T-helper 9 cell (primary cell): ENCODE measurements around the gene ADCY7.

ENCODE experiments used
- DNase-seq: peaks from one replicate; pipeline ENCODE4 v3.0.0-alpha.2; 2020

Gene ADCY7

GRCh38 chr16:50284131-50284911, 18.0 kb downstream of the ADCY7 start:
- DNase-seq: no peak

- no peak for DNase-seq
Measured at GRCh38 chr16:50285406-50286003, 19.2 kb downstream of the ADCY7 start.

- no peak for DNase-seq
Measured at GRCh38 chr16:50286681-50287080, 20.3 kb downstream of the ADCY7 start.

GRCh38 chr16:50288026-50288425, 21.7 kb downstream of the ADCY7 start:
- no peak for DNase-seq

GRCh38 chr16:50288920-50289319, 22.6 kb downstream of the ADCY7 start:
- DNase-seq: no peak

GRCh38 chr16:50289950-50290764, 23.8 kb downstream of the ADCY7 start:
- no peak for DNase-seq

GRCh38 chr16:50290856-50291255, 24.5 kb downstream of the ADCY7 start:
- no peak for DNase-seq

- no peak for DNase-seq
Measured at GRCh38 chr16:50291719-50292565, 25.6 kb downstream of the ADCY7 start.

- DNase-seq: no peak
Measured at GRCh38 chr16:50292566-50292948, 26.2 kb downstream of the ADCY7 start.

- DNase-seq: no peak
Measured at GRCh38 chr16:50293041-50293783, 26.9 kb downstream of the ADCY7 start.

- DNase-seq: no peak
Measured at GRCh38 chr16:50293994-50294855, 27.9 kb downstream of the ADCY7 start.

GRCh38 chr16:50294955-50295354, 28.6 kb downstream of the ADCY7 start:
- DNase-seq: no peak

GRCh38 chr16:50295541-50296132, 29.3 kb downstream of the ADCY7 start:
- DNase-seq: no peak

GRCh38 chr16:50296807-50297206, 30.5 kb downstream of the ADCY7 start:
- DNase-seq: no peak

GRCh38 chr16:50297301-50298074, 31.1 kb downstream of the ADCY7 start:
- no peak for DNase-seq

- DNase-seq: no peak
Measured at GRCh38 chr16:50298075-50298460, 31.7 kb downstream of the ADCY7 start.

- no peak for DNase-seq
Measured at GRCh38 chr16:50298591-50299507, 32.5 kb downstream of the ADCY7 start.

GRCh38 chr16:50299508-50300105, 33.3 kb downstream of the ADCY7 start:
- no peak for DNase-seq
